ENCODE measurements around the gene ZNF678.
A peak's percentile ranks its signal among the peaks of the same experiment; 100 is the strongest.
"Not testable (repeated sequence)": the region's sequence is repeated elsewhere in the genome, so short reads cannot be mapped to it uniquely, and the experiment has no call there.

ZNF678 gene

DNA sequence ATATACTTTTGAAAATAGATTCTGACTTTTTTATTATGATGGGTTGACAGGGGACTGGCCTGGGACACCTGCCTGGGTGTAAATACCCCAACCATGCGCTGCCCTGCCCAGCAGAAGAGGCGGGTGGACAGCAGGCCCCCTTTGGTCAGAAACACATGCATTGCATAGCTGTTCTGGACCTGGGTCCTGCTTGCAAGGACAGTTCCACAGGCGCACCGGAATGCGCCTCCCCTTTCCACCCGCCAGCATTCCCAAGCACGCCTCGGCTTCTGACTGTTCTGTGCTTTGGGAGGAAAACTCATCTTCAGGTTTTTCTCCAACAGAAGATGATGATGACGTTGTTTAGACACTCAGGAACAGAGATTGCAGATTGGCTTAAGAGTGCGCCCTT lies 428 bp upstream of the ZNF678 start:
- no peak for DNase-seq
- peak overlapping the region; percentile 97 for H3K4me3 Mint-ChIP-seq
- H3K27me3 Mint-ChIP-seq = peaks cover 44% of the 10 kb centered on the region
- peaks cover 45% of the 10 kb centered on the region for H3K4me1 Mint-ChIP-seq
- peaks cover 8 to 10% of the 10 kb centered on the region in 2 donors for H3K9me3 Mint-ChIP-seq
- no peak for ATAC-seq
- peak overlapping the region; percentile 64 to 99 for H3K27ac Mint-ChIP-seq

GRCh38 chr1:227567256-227567655 lies 3.9 kb downstream of the ZNF678 start:
- H3K4me3 Mint-ChIP-seq = no peak overlapping the region
- no peak for ATAC-seq
- H3K9me3 Mint-ChIP-seq = peaks cover 1 to 5% of the 10 kb centered on the region in 2 donors
- H3K27ac Mint-ChIP-seq = no peak overlapping the region
- H3K27me3 Mint-ChIP-seq = peaks cover 3% of the 10 kb centered on the region
- H3K4me1 Mint-ChIP-seq = peaks cover 44% of the 10 kb centered on the region
- no peak for DNase-seq

DNA sequence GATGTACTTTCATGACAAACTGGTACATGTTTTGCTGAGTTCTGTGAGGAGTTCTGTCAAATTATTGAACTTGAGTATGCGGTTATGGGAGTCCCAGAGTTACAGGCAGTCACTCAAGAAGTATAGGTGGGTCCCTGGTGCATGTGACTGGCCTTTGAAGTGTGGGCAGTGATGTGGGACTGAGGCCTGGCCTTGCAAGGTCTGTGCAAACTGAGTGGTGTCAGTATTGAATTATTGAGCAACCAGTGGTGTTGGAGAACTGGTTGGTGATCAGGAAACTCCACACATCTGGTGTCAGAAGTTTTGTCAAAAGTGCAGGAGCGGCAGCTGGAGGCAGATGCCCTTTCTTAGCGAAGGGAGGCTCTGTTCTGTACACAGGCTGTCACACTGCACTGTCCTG lies 5.2 kb downstream of the ZNF678 start:
- Mint-ChIP-seq H3K27ac (no peak overlapping the region), H3K4me3 (no peak overlapping the region), H3K4me1 (peaks cover 38% of the 10 kb centered on the region), H3K9me3 (peaks cover 0 to 5% of the 10 kb centered on the region in 2 donors), H3K27me3 (no peaks in the 10 kb centered on the region)
- DNase-seq = no peak
- no peak for ATAC-seq

DNA sequence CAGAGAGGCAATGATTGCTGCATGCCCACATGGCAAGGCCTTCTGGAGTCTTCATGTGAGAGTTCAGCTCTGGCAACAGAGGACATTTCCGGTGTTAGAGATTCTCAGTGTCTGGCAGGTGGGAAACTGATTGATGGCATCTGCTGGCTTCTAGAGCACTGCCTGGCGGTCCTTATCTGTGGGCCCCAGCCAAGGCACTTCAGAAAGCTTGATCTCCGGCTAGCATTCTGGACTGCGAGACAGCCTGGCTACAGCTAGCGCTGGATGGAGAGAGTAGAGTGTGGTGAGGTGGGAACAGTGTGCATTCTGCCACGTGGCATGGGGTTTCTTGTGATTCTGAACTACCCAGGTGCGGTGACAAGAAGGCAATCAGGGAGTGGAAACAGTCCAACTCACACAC lies 9.4 kb downstream of the ZNF678 start:
- Mint-ChIP-seq H3K4me1 (peaks cover 23% of the 10 kb centered on the region), H3K27ac (no peak overlapping the region), H3K9me3 (peaks cover 27 to 43% of the 10 kb centered on the region in 2 donors), H3K27me3 (no peaks in the 10 kb centered on the region), H3K4me3 (no peak overlapping the region)
- no peak for DNase-seq
- ATAC-seq = no peak

GRCh38 chr1:227574926-227575325 lies 11.6 kb downstream of the ZNF678 start:
- Mint-ChIP-seq H3K27me3 (no peaks in the 10 kb centered on the region), H3K27ac (no peak overlapping the region), H3K9me3 (peaks cover 41 to 64% of the 10 kb centered on the region in 2 donors), H3K4me1 (peaks cover 28% of the 10 kb centered on the region), H3K4me3 (no peak overlapping the region)
- DNase-seq = no peak
- ATAC-seq = no peak

DNA sequence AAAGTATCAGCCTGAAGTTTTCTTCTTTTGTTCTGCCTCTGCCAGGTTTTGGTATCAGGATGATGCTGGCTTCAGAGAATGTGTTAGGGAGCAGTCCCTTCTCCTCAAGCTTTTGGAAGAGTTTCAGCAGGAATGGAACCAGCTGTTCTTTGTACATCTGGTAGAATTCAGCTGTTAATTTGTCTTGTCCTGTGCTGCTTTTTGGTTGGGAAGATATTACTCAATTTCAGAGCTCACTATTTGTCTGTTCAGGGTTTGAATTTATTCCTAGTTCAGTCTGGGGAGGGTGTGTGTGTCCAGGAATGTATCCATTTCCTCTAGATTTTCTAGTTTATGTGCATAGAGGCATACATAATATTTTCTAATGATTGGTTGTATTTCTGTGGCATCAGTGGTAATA lies 12.8 kb downstream of the ZNF678 start:
- Mint-ChIP-seq H3K4me1 (peaks cover 25% of the 10 kb centered on the region), H3K27ac (no peak overlapping the region), H3K27me3 (no peaks in the 10 kb centered on the region), H3K4me3 (no peak overlapping the region), H3K9me3 (peaks cover 41 to 68% of the 10 kb centered on the region in 2 donors)
- ATAC-seq (no peak), DNase-seq (no peak)

DNA sequence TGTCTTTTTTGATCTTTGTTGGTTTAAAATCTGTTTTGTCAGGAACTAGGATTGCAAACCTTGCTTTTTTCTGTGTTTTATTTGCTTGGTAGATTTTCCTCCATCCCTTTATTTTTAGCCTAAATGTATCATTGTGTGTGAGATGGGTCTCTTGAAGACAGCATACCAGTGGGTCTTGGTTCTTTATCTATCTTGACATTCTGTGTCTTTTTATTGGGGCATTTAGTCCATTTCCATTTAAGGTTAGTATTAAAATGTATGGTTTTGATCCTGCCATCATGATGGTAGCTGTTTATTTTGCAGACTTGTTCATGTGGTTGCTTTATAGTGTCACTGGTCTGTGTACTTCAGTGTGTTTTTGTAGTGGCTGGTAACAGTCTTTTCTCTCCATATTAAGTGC lies 14.1 kb downstream of the ZNF678 start:
- H3K4me1 Mint-ChIP-seq = peaks cover 25% of the 10 kb centered on the region
- no peak for DNase-seq
- H3K4me3 Mint-ChIP-seq = no peak overlapping the region
- no peak for ATAC-seq
- H3K27ac Mint-ChIP-seq = no peak overlapping the region
- H3K9me3 Mint-ChIP-seq = peaks cover 41 to 63% of the 10 kb centered on the region in 2 donors
- no peaks in the 10 kb centered on the region for H3K27me3 Mint-ChIP-seq

DNA sequence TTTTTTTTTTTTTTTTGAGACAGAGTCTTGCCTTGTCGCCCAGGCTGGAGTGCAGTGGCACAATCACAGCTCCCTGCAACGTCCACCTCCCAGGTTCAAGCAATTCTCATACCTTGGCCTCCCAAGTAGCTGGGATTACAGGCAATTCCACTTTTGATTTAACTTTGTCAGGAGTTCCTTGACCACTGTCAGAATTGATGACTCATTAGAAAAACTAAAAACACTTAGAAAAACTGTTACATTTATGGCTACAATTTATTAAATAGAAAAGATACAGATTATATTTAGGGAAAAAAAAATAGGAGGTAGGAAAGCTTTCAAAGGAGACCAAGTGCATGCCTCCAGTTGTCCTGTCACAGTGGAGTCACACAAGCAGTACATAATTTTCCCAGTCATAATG lies 20.0 kb downstream of the ZNF678 start:
- Mint-ChIP-seq H3K9me3 (peaks cover 22 to 35% of the 10 kb centered on the region in 2 donors), H3K27me3 (no peaks in the 10 kb centered on the region), H3K4me3 (no peak overlapping the region), H3K27ac (no peak overlapping the region), H3K4me1 (peaks cover 16% of the 10 kb centered on the region)
- DNase-seq (no peak), ATAC-seq (no peak)

- no peak for DNase-seq
- ATAC-seq = no peak
- no peaks in the 10 kb centered on the region for H3K27me3 Mint-ChIP-seq
- no peak overlapping the region for H3K4me3 Mint-ChIP-seq
- no peaks in the 10 kb centered on the region for H3K4me1 Mint-ChIP-seq
- peaks cover 24 to 37% of the 10 kb centered on the region in 2 donors for H3K9me3 Mint-ChIP-seq
- H3K27ac Mint-ChIP-seq = no peak overlapping the region
Measured at GRCh38 chr1:227586733-227587132, 23.4 kb downstream of the ZNF678 start.

DNA sequence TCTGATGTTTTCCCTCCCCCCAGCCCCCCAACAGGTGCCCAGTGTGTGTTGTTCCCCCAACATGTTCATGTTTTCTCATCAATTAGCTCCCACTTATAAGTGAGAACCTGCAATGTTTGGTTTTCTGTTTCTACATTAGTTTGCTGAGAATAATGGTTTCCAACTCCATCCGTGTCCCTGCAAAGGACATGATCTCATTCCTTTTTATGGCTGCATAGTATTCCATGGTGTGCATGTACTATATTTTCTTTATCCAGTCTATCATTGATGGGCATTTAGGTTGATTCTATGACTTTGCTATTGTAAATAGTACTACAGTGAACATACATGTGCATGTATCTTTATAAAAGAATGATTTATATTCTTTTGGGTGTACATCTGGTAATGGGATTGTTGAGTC lies 24.6 kb downstream of the ZNF678 start:
- H3K4me1 Mint-ChIP-seq = no peaks in the 10 kb centered on the region
- H3K9me3 Mint-ChIP-seq = peaks cover 28 to 45% of the 10 kb centered on the region in 2 donors
- H3K27me3 Mint-ChIP-seq = no peaks in the 10 kb centered on the region
- ATAC-seq (no peak), DNase-seq (no peak)
- no peak overlapping the region for H3K27ac Mint-ChIP-seq
- no peak overlapping the region for H3K4me3 Mint-ChIP-seq

- not testable (repeated sequence) for H3K27ac Mint-ChIP-seq, H3K4me3 Mint-ChIP-seq, H3K27me3 Mint-ChIP-seq, H3K4me1 Mint-ChIP-seq, DNase-seq, ATAC-seq
- peaks cover 21 to 53% of the 10 kb centered on the region in 2 donors for H3K9me3 Mint-ChIP-seq
Measured at GRCh38 chr1:227588769-227589168, 25.4 kb downstream of the ZNF678 start.

- peaks cover 22 to 50% of the 10 kb centered on the region in 2 donors for H3K9me3 Mint-ChIP-seq
- H3K27me3 Mint-ChIP-seq = not testable (repeated sequence)
Measured at GRCh38 chr1:227589777-227590176, 26.4 kb downstream of the ZNF678 start.

DNA sequence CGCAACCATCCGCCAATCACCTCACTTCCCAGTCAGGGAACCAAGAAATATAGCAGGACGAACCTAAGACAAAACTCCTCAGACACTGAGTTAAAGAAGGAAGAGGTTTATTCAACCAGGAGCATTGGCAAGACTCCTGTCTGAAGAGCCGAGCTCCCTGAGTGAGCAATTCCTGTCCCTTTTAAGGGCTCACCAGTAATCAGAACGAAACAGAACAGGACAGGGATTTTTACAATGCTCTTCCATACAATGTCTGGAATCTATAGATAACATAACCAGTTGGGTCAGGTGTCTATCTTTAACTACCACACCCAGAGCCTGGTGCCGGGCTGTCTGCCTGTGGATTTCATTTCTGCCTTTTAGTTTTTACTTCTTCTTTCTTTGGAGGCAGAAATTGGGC lies 32.9 kb downstream of the ZNF678 start:
- not testable (repeated sequence) for ATAC-seq, H3K4me1 Mint-ChIP-seq, DNase-seq, H3K27ac Mint-ChIP-seq, H3K4me3 Mint-ChIP-seq, H3K27me3 Mint-ChIP-seq
- peaks cover 40 to 55% of the 10 kb centered on the region in 2 donors for H3K9me3 Mint-ChIP-seq

More at GRCh38 chr1:227589777-227590176, 26.4 kb downstream of the ZNF678 start:
- ATAC-seq, H3K27ac Mint-ChIP-seq, H3K4me1 Mint-ChIP-seq, H3K4me3 Mint-ChIP-seq, DNase-seq: not testable (repeated sequence)

DNA sequence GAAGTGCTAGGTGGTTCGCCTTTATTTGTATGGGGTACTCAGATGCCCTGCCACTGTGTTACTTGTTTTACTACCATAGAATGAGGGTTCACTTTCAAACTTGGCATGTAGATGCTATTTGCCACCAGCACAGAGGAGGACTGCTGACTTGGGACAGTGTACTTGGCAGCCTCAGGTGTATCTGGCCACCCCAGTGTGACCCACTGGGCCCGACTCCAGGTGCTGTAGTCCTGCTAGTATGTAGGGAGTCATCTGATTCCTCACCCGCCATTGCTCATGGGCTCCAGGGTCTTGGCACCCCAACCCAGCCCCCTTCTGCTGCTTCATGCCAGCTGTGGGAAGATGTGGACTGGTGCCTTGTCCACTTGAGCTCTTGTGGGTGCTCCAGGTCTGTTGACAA lies 40.0 kb downstream of the ZNF678 start:
- H3K27me3 Mint-ChIP-seq = no peaks in the 10 kb centered on the region
- H3K4me3 Mint-ChIP-seq = no peak overlapping the region
- peaks cover 29 to 35% of the 10 kb centered on the region in 2 donors for H3K9me3 Mint-ChIP-seq
- ATAC-seq = no peak
- H3K27ac Mint-ChIP-seq = no peak overlapping the region
- no peaks in the 10 kb centered on the region for H3K4me1 Mint-ChIP-seq
- no peak for DNase-seq

DNA sequence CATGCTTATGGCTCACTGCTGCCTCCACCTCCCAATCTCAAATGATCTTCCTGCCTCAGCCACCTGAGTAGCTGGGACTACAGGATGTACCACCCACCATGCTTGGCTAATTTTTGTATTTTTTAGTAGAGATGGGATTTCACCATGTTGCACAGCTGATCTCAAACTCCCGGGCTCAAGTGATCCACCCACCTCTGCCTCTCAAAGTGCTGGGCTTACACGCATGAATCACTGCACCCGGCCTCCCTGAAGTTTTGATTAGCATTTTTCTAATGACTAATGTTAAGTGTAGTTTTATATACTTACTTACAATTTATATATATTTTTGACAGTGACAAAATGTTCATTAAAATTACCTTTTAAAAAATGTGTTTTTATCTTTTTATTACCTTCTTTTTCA lies 41.1 kb downstream of the ZNF678 start:
- no peak overlapping the region for H3K27ac Mint-ChIP-seq
- DNase-seq (no peak), ATAC-seq (no peak)
- H3K9me3 Mint-ChIP-seq = peaks cover 21 to 27% of the 10 kb centered on the region in 2 donors
- no peaks in the 10 kb centered on the region for H3K4me1 Mint-ChIP-seq
- no peak overlapping the region for H3K4me3 Mint-ChIP-seq
- no peaks in the 10 kb centered on the region for H3K27me3 Mint-ChIP-seq

GRCh38 chr1:227606271-227606670 lies 42.9 kb downstream of the ZNF678 start:
- H3K4me3 Mint-ChIP-seq, H3K27ac Mint-ChIP-seq, H3K4me1 Mint-ChIP-seq, H3K27me3 Mint-ChIP-seq, ATAC-seq, DNase-seq: not testable (repeated sequence)
- peaks cover 17 to 26% of the 10 kb centered on the region in 2 donors for H3K9me3 Mint-ChIP-seq

DNA sequence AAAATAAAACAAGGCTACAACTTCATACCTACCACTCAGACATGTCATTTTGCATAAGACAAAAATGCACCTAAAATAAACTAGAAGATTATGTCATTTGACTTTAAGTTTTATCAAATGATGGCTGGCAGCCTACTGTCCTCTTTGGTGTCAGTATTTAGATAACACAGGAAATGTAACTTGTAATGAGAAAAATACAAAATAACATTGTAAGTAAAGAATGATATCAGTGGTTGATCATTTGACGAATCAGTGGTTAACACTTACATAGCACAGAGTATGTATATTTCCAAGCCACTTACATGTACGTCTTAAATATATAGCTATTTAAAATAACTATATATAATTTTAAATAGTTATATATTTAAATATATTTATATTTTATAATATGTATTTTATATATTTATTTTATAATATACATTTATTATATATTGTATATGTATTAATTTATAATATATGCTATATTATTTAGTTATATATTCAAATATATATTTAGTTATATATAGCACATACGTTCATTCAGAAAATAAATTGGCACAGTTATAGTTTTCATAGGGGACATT lies 44.1 kb downstream of the ZNF678 start:
- Mint-ChIP-seq H3K9me3 (peaks cover 21 to 31% of the 10 kb centered on the region in 2 donors), H3K4me3 (no peak overlapping the region), H3K27me3 (no peaks in the 10 kb centered on the region), H3K27ac (no peak overlapping the region), H3K4me1 (no peaks in the 10 kb centered on the region)
- ATAC-seq (no peak), DNase-seq (no peak)
